ENCODE measurements around the gene FYN.

Gene FYN

GRCh38 chr6:111672761-111673450, 200.3 kb downstream of the FYN start:
- in situ Hi-C loops (cut with MboI; ENCODE audit: low sequenced_read_pairs), result no loop called here

- in situ Hi-C loops (cut with MboI; ENCODE audit: low sequenced_read_pairs), result no loop called here
These were observed 203.9 kb downstream of the FYN start for GRCh38 chr6:111669326-111669725.

GRCh38 chr6:111668410-111668809, 204.8 kb downstream of the FYN start:
- in situ Hi-C loops (cut with MboI; ENCODE audit: low sequenced_read_pairs), result no loop called here

GRCh38 chr6:111667931-111668330, 205.3 kb downstream of the FYN start:
- in situ Hi-C loops (cut with MboI; ENCODE audit: low sequenced_read_pairs), result no loop called here

- in situ Hi-C loops (cut with MboI; ENCODE audit: low sequenced_read_pairs), result no loop called here
These were observed 206.4 kb downstream of the FYN start for GRCh38 chr6:111666847-111667246.

- in situ Hi-C loops (cut with MboI; ENCODE audit: low sequenced_read_pairs), result no loop called here
These were observed 208.7 kb downstream of the FYN start for GRCh38 chr6:111664565-111665030.

GRCh38 chr6:111663692-111664564, 209.3 kb downstream of the FYN start:
- in situ Hi-C loops (cut with MboI; ENCODE audit: low sequenced_read_pairs), result no loop called here

- in situ Hi-C loops (cut with MboI; ENCODE audit: low sequenced_read_pairs), result no loop called here
These were observed 210.3 kb downstream of the FYN start for GRCh38 chr6:111662794-111663593.

GRCh38 chr6:111662072-111662793, 211.0 kb downstream of the FYN start:
- in situ Hi-C loops (cut with MboI; ENCODE audit: low sequenced_read_pairs), result no loop called here

- in situ Hi-C loops (cut with MboI; ENCODE audit: low sequenced_read_pairs), result no loop called here
These were observed 211.7 kb downstream of the FYN start for GRCh38 chr6:111661541-111662061.

- in situ Hi-C loops (cut with MboI; ENCODE audit: low sequenced_read_pairs), result no loop called here
These were observed 212.7 kb downstream of the FYN start for GRCh38 chr6:111660531-111660930.

GRCh38 chr6:111658462-111659154, 214.6 kb downstream of the FYN start:
- in situ Hi-C loops (cut with MboI; ENCODE audit: low sequenced_read_pairs), result no loop called here

- in situ Hi-C loops (cut with MboI; ENCODE audit: low sequenced_read_pairs), result no loop called here
These were observed 216.1 kb downstream of the FYN start for GRCh38 chr6:111657146-111657545.

- in situ Hi-C loops (cut with MboI; ENCODE audit: low sequenced_read_pairs), result no loop called here
These were observed 219.3 kb downstream of the FYN start for GRCh38 chr6:111653979-111654378.

- in situ Hi-C loops (cut with MboI; ENCODE audit: low sequenced_read_pairs), result no loop called here
These were observed 219.8 kb downstream of the FYN start for GRCh38 chr6:111653434-111653833.

- in situ Hi-C loops (cut with MboI; ENCODE audit: low sequenced_read_pairs), result no loop called here
These were observed 221.1 kb downstream of the FYN start for GRCh38 chr6:111652156-111652555.

- in situ Hi-C loops (cut with MboI; ENCODE audit: low sequenced_read_pairs), result no loop called here
These were observed 221.8 kb downstream of the FYN start for GRCh38 chr6:111651185-111652034.

- in situ Hi-C loops (cut with MboI; ENCODE audit: low sequenced_read_pairs), result no loop called here
These were observed 223.2 kb downstream of the FYN start for GRCh38 chr6:111650049-111650448.

GRCh38 chr6:111648100-111648499, 225.2 kb downstream of the FYN start:
- in situ Hi-C loops (cut with MboI; ENCODE audit: low sequenced_read_pairs), result no loop called here

Measured in HL-60/S4 treated with phorbol 12-myristate 13-acetate at 8.2 ng/mL for 4 days and 3 days (cell line).